Tibial nerve (tissue), 4 donors: ENCODE results near the gene ZNF622.

Experiments
- EP300 ChIP-seq, 2 donors: sonication (generic); formaldehyde crosslinking; IDR thresholded peaks; one replicate each; pipeline ENCODE4 v1.6.1; 2017; ENCODE audit warnings: antibody characterized with exemption in 2 of 2, mild to moderate bottlenecking in 1 of 2
- TF ChIP-seq, protein P1 (sequence below), 5 experiments: fragments of 200-600 bp in 3 of 5; fragments of 450-650 bp in 2 of 5; sonication (generic) in 3 of 5; IDR thresholded peaks; one replicate each; pipeline ENCODE4 v1.5.1; 2016 to 2019; ENCODE audit warnings: antibody characterized with exemption in 5 of 5, mild to moderate bottlenecking in 3 of 5, moderate library complexity in 2 of 5

DNA sequence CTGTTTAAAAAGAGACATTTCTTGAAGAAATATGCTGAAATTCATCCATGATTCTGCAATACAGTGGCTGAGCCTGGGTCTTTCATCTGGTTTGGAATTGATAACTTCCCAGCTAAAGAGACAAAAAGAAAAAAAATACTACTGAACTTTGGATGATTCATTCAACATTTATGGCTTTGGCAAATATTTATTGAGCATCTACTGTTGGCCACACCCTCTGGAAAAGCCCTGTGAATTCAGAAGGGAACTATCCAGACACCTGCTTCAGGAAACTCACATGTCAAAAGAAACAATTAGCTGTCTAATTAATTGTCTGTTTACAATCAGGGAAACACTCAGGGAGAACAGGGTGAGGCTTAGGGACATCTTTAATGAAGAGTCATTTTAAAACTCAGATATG is 17.8 kb upstream of the ZNF622 start:
- TF ChIP-seq, protein P1, sequence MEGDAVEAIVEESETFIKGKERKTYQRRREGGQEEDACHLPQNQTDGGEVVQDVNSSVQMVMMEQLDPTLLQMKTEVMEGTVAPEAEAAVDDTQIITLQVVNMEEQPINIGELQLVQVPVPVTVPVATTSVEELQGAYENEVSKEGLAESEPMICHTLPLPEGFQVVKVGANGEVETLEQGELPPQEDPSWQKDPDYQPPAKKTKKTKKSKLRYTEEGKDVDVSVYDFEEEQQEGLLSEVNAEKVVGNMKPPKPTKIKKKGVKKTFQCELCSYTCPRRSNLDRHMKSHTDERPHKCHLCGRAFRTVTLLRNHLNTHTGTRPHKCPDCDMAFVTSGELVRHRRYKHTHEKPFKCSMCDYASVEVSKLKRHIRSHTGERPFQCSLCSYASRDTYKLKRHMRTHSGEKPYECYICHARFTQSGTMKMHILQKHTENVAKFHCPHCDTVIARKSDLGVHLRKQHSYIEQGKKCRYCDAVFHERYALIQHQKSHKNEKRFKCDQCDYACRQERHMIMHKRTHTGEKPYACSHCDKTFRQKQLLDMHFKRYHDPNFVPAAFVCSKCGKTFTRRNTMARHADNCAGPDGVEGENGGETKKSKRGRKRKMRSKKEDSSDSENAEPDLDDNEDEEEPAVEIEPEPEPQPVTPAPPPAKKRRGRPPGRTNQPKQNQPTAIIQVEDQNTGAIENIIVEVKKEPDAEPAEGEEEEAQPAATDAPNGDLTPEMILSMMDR (IDR thresholded peaks at IDR 0.05), result no peak
- no peak for TF ChIP-seq EP300 (IDR thresholded peaks at IDR 0.05)
